Measurements from ENCODE around the gene SCG3. TPM values are rescaled to one million over a fixed set of nuclear protein-coding genes. Genes with fewer than 3 reads are reported as not detected.

Gene SCG3
- total RNA-seq (2016; rRNA removed; fragmentation: Illumina TruSeq; extraction: Trizol), result not detected in 2 replicates
- not detected in 2 replicates for total RNA-seq (2016; cell fraction: cytosol; rRNA removed; fragmentation: Illumina TruSeq; extraction: Trizol; ENCODE audit: low read depth)
- total RNA-seq (2016; cell fraction: insoluble cytoplasmic fraction; rRNA removed; fragmentation: Illumina TruSeq; extraction: Trizol), result not detected in 2 replicates
- total RNA-seq (2016; cell fraction: membrane; rRNA removed; fragmentation: Illumina TruSeq; extraction: Trizol), result not detected in 2 replicates
- not detected in 2 replicates for total RNA-seq (2016; cell fraction: nucleus; rRNA removed; fragmentation: Illumina TruSeq; extraction: Trizol)
- polyA plus RNA-seq (2011; rRNA removed), result not detected in 2 replicates
- polyA plus RNA-seq (2011; cell fraction: cytosol; rRNA removed), result not detected in 2 replicates
- not detected in 2 replicates for polyA plus RNA-seq (2011; cell fraction: nucleus; rRNA removed)
- not detected in 2 replicates for polyA plus RNA-seq (2012)
- polyA plus RNA-seq (2016; cell fraction: cytosol; fragmentation: Illumina TruSeq; extraction: Trizol; ENCODE audit: low read depth), result not detected in 2 replicates
- not detected in 2 replicates for polyA plus RNA-seq (2016; cell fraction: insoluble cytoplasmic fraction; fragmentation: Illumina TruSeq; extraction: Trizol; ENCODE audit: low read depth)
- not detected in 2 replicates for polyA plus RNA-seq (2016; cell fraction: membrane; fragmentation: Illumina TruSeq; extraction: Trizol; ENCODE audit: low read depth)
- not detected in 2 replicates for polyA plus RNA-seq (2016; cell fraction: nucleus; fragmentation: Illumina TruSeq; extraction: Trizol; ENCODE audit: insufficient read depth, low read depth)
- polyA minus RNA-seq (2011; rRNA and poly(A)+ RNA removed; ENCODE audit: low replicate concordance), result not detected in 2 replicates
- polyA minus RNA-seq (2011; cell fraction: cytosol; rRNA and poly(A)+ RNA removed), result not detected in 2 replicates
- polyA minus RNA-seq (2011; cell fraction: nucleus; rRNA and poly(A)+ RNA removed), result not detected in 2 replicates
- Bru-seq, nascent RNA, result not detected
- BruChase-seq, experiment 1, labeled RNA remaining after a 6-hour chase, result not detected
- not detected for BruChase-seq, experiment 2, labeled RNA remaining after a 2-hour chase
- long read RNA-seq, experiment 1, result 0 reads
- long read RNA-seq, experiment 2, result 0 reads

DNA sequence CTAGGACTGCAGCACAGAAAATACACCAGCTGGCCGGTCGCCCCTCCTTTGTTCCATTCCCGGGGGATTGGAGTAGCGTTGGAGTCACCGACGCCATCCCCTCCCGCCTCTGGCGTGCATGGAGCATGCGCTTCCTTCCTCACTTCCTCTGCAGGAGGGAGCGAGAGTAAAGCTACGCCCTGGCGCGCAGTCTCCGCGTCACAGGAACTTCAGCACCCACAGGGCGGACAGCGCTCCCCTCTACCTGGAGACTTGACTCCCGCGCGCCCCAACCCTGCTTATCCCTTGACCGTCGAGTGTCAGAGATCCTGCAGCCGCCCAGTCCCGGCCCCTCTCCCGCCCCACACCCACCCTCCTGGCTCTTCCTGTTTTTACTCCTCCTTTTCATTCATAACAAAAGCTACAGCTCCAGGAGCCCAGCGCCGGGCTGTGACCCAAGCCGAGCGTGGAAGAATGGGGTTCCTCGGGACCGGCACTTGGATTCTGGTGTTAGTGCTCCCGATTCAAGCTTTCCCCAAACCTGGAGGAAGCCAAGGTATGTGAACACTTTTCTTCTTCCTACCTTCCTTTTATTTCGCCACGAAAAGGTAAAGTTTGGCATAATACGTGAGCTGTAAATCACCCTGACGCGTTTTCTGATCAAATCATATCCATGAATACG lies at the start of gene SCG3:
Gene SCG3 (plus strand): TSS at position 201 of the 661 bp plus-strand sequence. CDS start 253 bp downstream, at position 454.
- FAIRE-seq, result no peak
- H3K27me3 ChIP-seq (ENCODE audit: control insufficient read depth in 1 of 2, insufficient read depth in 2 of 2, low read length in 2 of 2), result peaks cover 0 to 3% of the 10 kb centered on the region in 2 experiments; a peak in 1 of 5 replicates
- no peaks in the 10 kb centered on the region for H3K4me1 ChIP-seq (ENCODE audit: insufficient read depth, low read length)
- no peaks in the 10 kb centered on the region for H4K20me1 ChIP-seq (ENCODE audit: insufficient read depth, low read length)
- BruUV-seq (replicated peaks), result no TSS peak
- H2AFZ ChIP-seq (ENCODE audit: low read length), result no peak within 1 kb of the TSS
- intact Hi-C loops (cut with micrococcal nuclease; ENCODE audit: unreplicated experiment) (no loop called here), in situ Hi-C loops (cut with HindIII; ENCODE audit: extremely low pct_ligation_motif_present, low pct_unique_long_range_greater_than_20kb) (no loop called here)
- no peak within 1 kb of the TSS for H3K27ac ChIP-seq (ENCODE audit: extremely low read length, insufficient read depth, low read length)
- ATAC-seq, result peak; percentile 94
- no peak within 1 kb of the TSS for H3K4me2 ChIP-seq (ENCODE audit: low read depth, low read length)
- H3K9ac ChIP-seq (ENCODE audit: insufficient read depth, low read depth, low read length), result no peak within 1 kb of the TSS
- no peaks in the 10 kb centered on the region for H3K36me3 ChIP-seq (replicated peaks in 1 of 2; ENCODE audit: control insufficient read depth in 1 of 2, insufficient read depth in 2 of 2, low read length in 2 of 2)
- WGBS (ENCODE audit: low lambda C conversion rate), result 27% methylated on average over 27 of the region's 38 CpGs
- CTCF ChIA-PET (ENCODE audit: low intra/inter-chr PET ratio, low total read pairs), result no interaction called here
- no peaks in the 10 kb centered on the region for H3K79me2 ChIP-seq (ENCODE audit: insufficient read depth, low read length)
- H3K9me3 ChIP-seq (ENCODE audit: low read length), result no peaks in the 10 kb centered on the region
- H3K4me3 ChIP-seq (replicated peaks in 1 of 3; ENCODE audit: insufficient read depth in 1 of 3, low read depth in 2 of 3, low read length in 3 of 3), result no peak within 1 kb of the TSS
- POLR2A ChIA-PET, result no interaction called here
- peak; percentile 47 for DNase-seq (ENCODE audit: low spot score)
- peak; percentile 89 for TF ChIP-seq HOXA5 (CRISPR knock-in tag; IDR thresholded peaks at IDR 0.05)
- TF ChIP-seq SRY (CRISPR knock-in tag; IDR thresholded peaks at IDR 0.05), result peak; percentile 82
- TF ChIP-seq ZNF263 (CRISPR knock-in tag; IDR thresholded peaks at IDR 0.05), result peak; percentile 61
- TF ChIP-seq ZFP62 (CRISPR knock-in tag; IDR thresholded peaks at IDR 0.05), result no peak
- TF ChIP-seq HNF4G (IDR thresholded peaks at IDR 0.05; ENCODE audit: borderline replicate concordance, low read depth, low read length), result no peak
- no peak for TF ChIP-seq HNF4G (CRISPR knock-in tag; IDR thresholded peaks at IDR 0.05; ENCODE audit: borderline replicate concordance, low read depth)
- no peak for TF ChIP-seq TCF7 (IDR thresholded peaks at IDR 0.05; ENCODE audit: low read depth)
- TF ChIP-seq AHDC1 (CRISPR knock-in tag; IDR thresholded peaks at IDR 0.05; ENCODE audit: borderline replicate concordance), result no peak
- no peak for TF ChIP-seq NBN (conservative IDR thresholded peaks at IDR 0.05)
- TF ChIP-seq, protein P1, sequence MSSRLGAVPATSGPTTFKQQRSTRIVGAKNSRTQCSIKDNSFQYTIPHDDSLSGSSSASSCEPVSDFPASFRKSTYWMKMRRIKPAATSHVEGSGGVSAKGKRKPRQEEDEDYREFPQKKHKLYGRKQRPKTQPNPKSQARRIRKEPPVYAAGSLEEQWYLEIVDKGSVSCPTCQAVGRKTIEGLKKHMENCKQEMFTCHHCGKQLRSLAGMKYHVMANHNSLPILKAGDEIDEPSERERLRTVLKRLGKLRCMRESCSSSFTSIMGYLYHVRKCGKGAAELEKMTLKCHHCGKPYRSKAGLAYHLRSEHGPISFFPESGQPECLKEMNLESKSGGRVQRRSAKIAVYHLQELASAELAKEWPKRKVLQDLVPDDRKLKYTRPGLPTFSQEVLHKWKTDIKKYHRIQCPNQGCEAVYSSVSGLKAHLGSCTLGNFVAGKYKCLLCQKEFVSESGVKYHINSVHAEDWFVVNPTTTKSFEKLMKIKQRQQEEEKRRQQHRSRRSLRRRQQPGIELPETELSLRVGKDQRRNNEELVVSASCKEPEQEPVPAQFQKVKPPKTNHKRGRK (CRISPR knock-in tag; IDR thresholded peaks at IDR 0.05), result no peak
- peak; percentile 91; the same call in 1 of the 2 replicates for TF ChIP-seq SATB2 (CRISPR knock-in tag; IDR thresholded peaks at IDR 0.05)
- TF ChIP-seq PRMT3 (CRISPR knock-in tag; IDR thresholded peaks at IDR 0.05; ENCODE audit: borderline replicate concordance, low read depth), result peak; percentile 31; the same call in 1 of the 2 replicates
